Astrocyte of the spinal cord (primary cell): ENCODE measurements around the gene PDAP1.
"Not testable (repeated sequence)": the region's sequence is repeated elsewhere in the genome, so short reads cannot be mapped to it uniquely, and the experiment has no call there.

Source experiments
- DNase-seq: peaks from one replicate; pipeline ENCODE4 v3.0.0; 2011; ENCODE audit warnings: low read depth, low spot score
- H3K4me3 ChIP-seq: 2 replicates; pipeline ENCODE4 v1.5.1; 2011; ENCODE audit warnings: low read depth, mild to moderate bottlenecking, low read length, moderate library complexity
- in situ Hi-C: cut with HindIII; loops from 2 replicates; pipeline ENCODE4 v1.10.0; 2017; ENCODE audit warnings: low sequenced_read_pairs
- TF ChIP-seq, protein P1 (sequence below): IDR thresholded peaks from 2 replicates; pipeline ENCODE4 v1.5.1; 2012; ENCODE audit warnings: low read depth, mild to moderate bottlenecking, low read length, inconsistent platforms

PDAP1 gene

DNA sequence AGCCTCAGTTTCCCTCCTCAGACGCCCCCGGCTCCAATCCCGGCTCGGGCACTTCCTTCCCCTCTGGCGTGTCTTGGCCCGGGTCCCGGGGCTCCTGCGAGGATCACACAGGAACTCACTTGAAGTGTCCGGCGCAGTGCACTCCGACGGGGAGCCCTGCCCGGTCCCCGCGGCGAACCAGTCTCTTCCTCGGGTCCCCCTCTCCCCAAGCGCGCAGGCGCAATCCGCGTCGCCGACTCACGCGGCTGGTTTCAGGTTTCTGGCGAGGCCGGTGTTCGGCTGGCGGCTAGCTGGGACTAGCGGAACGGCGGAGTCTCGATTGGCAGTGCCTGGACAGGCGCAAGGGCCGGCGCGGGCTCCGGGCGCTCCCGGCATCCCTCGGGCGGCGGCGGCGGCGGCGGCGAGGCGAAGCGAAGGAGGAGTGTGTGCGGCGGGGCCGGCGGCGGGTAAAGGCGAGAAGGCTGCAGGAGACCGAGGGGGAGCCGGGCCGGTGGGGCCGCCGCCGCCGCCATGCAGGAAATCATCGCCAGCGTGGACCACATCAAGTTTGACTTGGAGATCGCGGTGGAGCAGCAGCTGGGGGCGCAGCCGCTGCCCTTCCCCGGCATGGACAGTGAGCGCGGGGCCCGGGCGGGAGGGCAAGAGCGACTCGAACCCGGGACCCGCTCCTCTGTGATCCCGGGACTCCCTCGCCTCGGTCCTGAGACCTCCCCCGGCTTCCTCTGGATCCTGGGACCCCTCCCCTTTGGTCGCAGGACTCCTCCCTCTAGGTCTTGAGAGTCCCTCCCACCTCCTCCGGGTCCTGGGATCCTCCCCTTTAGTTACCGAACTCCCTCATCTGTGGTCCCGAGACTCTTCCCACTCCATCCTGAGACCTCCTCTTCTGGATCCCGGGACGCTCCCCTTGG is 30.4 kb upstream of the PDAP1 start, which contains the start of the genes CPSF4 and PTCD1:
Gene CPSF4, plus strand, starts transcription at position 371 of the 908 bp plus-strand sequence. Its CDS starts 140 bp downstream, at position 511.
Gene PTCD1, minus strand, starts transcription at position 226 of the 908 bp plus-strand sequence. CDS start 3,556 bp downstream, outside the sequence.
- in situ Hi-C loops = no loop called here
- peak within 1 kb of the TSS; percentile 96 for H3K4me3 ChIP-seq
- DNase-seq = peak; percentile 95
- TF ChIP-seq, protein P1, sequence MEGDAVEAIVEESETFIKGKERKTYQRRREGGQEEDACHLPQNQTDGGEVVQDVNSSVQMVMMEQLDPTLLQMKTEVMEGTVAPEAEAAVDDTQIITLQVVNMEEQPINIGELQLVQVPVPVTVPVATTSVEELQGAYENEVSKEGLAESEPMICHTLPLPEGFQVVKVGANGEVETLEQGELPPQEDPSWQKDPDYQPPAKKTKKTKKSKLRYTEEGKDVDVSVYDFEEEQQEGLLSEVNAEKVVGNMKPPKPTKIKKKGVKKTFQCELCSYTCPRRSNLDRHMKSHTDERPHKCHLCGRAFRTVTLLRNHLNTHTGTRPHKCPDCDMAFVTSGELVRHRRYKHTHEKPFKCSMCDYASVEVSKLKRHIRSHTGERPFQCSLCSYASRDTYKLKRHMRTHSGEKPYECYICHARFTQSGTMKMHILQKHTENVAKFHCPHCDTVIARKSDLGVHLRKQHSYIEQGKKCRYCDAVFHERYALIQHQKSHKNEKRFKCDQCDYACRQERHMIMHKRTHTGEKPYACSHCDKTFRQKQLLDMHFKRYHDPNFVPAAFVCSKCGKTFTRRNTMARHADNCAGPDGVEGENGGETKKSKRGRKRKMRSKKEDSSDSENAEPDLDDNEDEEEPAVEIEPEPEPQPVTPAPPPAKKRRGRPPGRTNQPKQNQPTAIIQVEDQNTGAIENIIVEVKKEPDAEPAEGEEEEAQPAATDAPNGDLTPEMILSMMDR = no peak

DNA sequence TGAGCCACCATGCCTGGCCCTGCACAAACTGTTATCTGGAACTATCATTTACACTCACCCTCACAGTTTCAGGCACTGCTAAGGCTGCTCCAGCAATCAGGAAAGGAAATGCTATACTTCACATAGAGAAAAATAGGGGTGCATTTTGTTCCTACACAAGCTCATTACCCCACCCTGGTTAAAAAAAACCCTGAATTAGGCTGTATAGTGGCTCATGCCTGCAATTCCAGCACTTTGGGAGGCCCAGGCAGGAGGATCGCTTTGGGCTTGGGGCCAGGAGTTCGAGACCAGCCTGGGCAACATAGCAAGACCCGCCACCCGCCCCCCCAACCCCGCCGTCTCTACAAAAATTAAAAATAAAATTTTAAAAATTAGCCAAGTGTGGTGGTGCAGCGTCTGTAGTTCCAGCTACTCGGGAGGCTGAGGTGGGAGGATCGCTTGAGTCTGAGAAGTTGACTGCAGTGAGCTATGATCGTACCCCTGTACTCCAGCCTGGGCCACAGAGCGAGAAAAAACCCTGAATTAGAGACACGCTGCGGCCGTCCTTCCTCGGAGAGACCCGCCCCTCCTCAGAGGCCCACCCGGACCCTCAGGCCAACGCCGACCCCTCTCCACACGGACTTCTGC is 29.7 kb upstream of the PDAP1 start:
- H3K4me3 ChIP-seq = peak overlapping the region; percentile 96
- TF ChIP-seq, protein P1 = no peak
- DNase-seq = no peak
- in situ Hi-C loops = no loop called here

DNA sequence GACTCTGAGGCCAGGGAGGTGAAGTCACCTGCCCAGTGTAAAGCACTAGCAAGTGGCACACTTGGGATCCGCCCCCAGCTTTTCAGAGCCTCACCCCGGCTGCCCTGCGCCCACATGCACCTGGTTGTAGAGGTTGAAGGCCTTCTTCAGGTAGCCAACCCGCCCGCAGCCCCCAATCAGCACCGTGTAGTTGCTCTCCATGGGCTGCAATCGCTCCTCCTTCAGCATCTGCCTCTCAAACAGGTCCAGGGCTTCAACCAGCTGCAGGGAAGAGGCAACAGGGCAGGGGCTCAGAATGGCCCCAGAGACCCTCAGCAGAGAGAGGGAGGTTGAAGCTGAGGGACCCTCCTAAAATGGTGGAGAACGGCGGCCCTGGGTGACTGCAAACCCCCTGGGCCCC is 24.8 kb upstream of the PDAP1 start:
- in situ Hi-C loops = no loop called here
- DNase-seq = no peak
- H3K4me3 ChIP-seq = no peak overlapping the region
- TF ChIP-seq, protein P1 = no peak

DNA sequence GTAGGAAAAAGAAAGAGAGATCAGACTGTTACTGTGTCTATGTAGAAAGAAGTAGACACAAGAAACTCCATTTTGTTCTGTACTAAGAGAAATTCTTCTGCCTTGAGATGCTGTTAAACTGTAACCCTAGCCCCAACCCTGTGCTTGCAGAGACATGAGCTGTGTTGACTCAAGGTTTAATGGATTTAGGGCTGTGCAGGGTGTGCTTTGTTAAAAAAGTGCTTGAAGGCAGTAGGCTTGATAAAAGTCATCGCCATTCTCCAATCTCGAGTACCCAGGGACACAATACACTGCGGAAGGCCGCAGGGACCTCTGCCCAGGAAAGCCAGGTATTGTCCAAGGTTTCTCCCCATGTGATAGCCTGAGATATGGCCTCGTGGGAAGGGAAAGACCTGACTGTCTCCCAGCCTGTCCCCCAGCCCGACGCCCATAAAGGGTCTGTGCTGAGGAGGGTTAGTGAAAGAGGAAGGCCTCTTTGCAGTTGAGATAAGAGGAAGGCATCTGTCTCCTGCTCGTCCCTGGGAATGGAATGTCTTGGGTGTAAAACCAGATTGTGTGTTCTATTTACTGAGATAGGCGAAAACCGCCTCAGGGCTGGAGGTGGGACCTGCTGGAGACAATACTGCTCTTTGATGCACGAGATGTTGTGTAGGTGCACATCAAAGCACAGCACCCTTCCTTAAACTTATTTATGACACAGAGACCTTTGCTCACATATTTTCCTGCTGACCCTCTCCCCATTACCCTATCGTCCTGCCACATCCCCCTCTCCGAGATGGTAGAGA is 23.6 kb upstream of the PDAP1 start:
- in situ Hi-C loops, DNase-seq, H3K4me3 ChIP-seq: not testable (repeated sequence)

DNA sequence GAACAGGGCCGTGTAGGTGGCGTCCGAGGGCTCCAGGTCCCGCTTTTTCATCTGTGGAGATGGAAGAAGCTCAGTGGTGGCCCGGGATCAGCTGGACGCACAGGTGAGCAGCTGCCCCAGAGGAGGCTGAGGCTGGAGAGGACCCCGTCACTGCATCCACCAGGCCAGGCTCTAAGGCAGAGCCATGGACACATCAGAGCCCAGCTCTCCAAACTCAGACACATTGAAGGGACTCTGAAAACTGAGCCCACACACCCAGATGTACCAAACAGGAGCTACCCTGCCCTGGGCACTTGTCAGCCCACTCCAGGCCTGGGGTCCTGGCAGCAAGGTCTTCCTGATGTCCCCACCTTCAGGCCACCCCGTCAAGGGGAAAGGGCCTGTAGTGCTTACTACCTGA is 21.4 kb upstream of the PDAP1 start:
- TF ChIP-seq, protein P1 = no peak
- in situ Hi-C loops = no loop called here
- no peak for DNase-seq
- H3K4me3 ChIP-seq = no peak overlapping the region

DNA sequence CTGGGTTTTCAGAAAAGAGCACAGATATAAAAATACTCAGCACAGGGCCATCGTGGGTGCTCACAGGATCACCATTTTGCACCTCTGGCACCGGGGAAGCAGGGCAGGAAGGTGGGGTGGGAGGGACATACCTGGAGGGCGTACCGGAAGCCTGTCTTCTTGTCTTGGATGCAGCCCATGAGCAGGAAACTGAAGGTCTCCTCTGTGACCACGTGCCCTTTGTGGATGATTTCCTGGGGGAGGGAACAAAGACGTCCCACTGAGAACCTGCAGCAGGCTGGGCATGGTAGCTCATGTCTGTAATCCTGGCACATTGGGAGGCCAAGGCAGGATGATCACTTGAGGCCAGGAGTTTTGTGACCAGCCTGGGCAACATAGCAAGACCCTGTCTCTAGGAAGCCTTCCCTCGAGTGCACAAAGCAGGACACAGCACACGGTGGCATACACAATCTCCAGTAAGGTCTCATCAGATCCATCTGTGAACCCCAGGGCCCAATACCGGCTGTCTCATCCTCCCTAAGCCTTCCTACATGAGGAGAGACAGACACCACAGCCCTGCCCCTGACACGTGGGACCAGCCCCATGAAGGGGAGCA is 20.7 kb upstream of the PDAP1 start:
- DNase-seq = no peak

More for the DNA sequence above, 20.7 kb upstream of the PDAP1 start:
- in situ Hi-C loops = no loop called here
- no peak overlapping the region for H3K4me3 ChIP-seq
- TF ChIP-seq, protein P1 = no peak
